NCI-H460 (cell line): ENCODE data around the gene OSBPL8. TPM values are rescaled to one million over a fixed set of nuclear protein-coding genes. Genes with fewer than 3 reads are reported as not detected.

ENCODE experiments used
- DNase-seq: peaks from one replicate; pipeline ENCODE4 v3.0.0-alpha.2; 2016; ENCODE audit warnings: low read depth; ENCODE audit errors: extremely low read depth
- small RNA-seq, 2 experiments: library from RNA; depleted of rRNA; stranded (forward); fragments of <200 nt; gene quantifications; one replicate each; pipeline ENCODE3, GENCODE V24; 2014
- total RNA-seq: library from RNA; depleted of rRNA; stranded (reverse); fragments of >200 nt; shearing (Covaris generic); gene quantifications from 2 replicates; pipeline ENCODE4 v1.2.3, GENCODE V29; 2014; rRNA removed

Gene OSBPL8
- total RNA-seq, 1 experiment from 2014 or later = 43.4 TPM

DNA sequence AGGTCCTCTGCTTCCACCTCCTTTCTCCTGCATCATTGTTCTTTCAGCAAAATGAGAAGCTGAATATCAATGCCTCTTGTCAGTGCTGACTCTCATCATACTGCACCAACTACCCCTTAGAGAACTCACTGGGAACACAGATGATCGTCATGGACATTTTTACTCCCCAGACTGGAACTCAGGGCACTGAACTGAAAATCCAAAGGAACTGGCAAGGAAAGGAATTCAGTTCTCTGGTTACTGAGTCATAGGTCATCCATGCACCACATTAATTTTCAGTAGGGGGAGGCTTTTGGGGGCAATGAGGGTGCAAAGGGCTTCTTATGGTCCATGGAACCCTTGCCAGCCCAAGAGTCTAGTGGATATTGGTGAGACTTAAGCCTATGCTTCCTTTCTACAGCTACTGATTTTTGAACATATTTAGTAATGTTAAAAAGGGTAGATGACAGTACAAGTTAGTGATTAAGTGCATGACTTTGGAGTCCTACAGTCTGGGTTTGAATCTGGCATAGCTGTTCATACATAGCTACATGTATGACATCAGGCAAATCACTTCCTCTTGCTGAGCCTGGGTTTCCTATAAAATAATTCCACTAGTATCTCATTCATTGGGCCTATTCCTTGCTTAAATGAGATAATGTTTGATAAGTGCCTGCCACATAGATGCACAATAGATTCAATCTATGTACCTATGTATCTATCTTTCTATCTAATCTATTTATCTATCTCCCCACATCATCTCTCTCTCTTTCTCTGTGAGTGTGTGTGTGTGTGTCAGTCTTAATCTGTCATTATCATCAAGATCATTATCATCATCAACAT lies 240.6 kb downstream of the OSBPL8 start:
- DNase-seq = no peak

DNA sequence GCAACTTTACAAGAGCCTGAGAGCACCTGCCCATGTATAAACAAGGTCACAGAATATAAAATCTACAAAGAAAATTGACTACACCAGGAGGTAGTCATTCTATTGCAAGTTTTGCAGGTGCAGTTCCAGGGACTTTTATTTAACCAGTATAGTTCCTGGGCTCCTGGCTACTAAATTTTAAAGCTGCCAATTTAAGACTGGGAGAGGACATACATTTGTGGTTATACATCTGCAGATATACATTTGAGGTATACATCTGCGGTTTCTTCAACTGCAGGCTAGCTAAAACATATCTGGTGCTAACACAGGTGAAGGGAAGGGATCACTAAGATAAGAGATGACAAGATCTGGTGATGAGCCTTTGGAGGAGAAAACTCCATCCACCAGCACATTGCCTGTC lies 241.6 kb downstream of the OSBPL8 start:
- DNase-seq = no peak

DNA sequence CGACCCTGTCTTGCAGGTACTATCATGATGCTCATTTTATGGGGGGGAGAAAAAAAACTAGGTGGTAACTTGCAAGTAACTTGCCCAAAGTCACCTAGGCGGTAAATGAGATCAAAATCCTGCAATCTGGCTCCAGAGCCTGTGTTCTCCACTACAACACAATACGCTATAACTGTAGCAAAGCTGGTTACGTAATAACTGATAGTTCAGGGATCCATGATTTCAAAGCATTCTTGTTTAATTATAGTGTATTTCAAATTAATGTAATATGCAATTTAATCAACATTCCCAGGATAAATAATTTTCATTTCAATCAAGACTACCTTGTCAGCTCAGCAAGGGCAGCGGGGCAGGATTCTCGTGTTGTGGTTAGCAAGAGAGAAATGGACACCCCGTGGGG lies 243.1 kb downstream of the OSBPL8 start:
- DNase-seq = no peak

DNA sequence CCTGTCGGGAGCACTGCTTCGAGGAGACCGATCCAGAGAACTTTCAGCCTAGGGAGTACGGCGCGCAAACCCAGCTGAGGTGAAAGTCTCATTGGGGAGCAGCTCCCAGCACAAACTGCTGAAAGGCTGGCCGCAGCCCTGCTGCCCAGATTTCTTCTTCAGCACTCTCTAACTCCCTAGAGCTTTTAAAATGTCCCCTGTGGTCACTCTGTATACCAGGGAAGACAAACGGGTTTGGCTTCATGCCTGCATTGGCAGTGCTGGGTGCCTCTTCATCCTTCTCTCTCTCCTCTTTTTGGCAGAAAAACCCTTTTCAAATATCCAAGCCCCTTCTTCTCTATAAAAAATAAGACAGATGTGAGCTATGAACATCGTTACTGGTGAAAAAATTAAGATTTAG lies 246.3 kb downstream of the OSBPL8 start:
- DNase-seq = no peak

DNA sequence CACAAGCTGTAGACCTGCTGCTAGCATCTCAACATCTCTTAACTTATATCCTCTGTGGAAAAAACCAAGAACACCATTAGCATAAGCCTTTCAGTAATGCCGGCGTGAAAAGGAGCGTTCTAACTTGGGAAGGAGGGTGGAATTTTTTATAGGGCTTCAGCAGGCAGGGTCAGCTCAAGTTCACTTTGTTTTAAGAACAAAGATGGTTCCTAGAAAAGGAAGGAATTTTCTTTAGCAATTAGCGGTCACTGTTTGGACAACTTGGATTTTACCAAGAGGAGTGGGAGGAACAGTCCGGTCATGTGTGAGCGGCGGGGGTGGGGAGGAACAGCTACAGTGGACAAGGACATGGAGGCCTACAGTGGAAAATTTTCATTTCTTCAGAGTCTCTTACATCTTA lies 247.3 kb downstream of the OSBPL8 start:
- no peak for DNase-seq

DNA sequence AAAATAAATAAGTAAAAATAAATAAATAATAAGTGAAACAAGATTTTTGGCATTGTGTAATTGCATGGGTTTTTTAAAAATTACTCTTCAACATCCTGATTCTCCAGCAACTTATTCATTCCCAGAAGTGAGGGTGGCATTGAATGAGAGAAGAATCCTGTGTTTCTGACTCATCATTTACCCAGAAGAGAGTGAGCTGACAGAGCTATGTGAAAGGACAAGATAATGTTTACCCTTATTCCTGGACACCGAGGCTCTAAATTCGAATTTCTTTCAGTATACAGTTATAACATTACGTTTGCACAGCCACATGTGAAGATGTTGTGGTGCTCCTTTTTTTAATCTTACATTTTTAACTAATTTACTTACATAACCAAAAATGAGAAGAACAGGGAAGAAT lies 247.8 kb downstream of the OSBPL8 start:
- DNase-seq = no peak

DNA sequence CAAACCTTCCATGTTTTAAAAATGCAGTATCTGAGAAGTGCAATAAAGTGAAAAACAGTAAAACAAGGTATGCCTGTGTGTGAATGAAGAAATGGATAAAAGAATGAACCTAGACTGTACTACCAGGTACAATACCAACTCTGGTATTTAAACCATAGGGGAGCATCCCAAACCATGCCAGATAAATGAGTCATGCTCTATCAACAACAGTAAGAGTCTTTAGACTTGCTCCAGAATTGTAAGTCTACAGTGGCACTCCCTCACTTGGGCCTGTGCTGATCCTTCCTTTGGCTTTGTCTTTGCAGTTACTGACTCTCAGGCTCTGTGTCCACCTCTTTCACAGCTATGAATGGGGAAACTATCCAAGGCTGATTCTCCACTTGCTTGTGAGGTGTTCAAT lies 249.5 kb downstream of the OSBPL8 start:
- DNase-seq = no peak

DNA sequence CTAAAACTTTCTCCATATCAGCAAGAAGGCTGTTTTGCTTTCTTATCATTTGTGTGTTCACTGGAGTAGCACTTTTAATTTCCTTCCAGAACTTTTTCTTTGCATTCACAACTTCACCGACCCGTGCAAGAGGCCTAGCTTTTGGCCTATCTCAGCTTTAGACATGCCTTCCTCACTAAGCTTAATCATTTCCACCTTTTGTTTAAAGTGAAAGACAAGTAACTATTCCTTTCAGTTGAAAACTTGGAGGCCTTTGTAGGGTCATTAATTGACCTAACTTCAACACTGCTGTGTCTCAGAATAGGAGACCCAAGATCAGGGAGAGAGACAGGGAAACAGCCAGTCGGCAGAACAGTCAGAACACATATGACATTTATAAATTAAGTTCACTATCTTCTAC lies 250.7 kb downstream of the OSBPL8 start:
- DNase-seq = no peak

DNA sequence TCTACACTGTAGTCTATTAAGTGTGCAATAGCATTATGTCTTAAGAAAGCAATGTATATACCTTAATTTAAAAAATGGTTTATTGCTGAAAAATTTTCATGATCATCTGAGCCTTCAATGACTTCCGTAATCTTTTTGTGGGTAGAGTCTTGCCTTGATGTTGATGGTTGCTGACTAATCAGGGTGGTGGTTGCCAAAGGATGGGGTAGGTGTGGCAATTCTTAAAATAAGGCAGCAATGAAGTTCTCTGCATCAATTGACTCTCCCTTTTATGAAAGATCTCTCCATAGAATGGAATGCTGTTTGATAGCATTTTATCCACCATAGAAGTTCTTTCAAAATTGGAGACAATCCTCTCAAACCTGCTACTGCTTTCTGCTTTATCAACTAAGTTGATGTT lies 252.5 kb downstream of the OSBPL8 start:
- DNase-seq = no peak

DNA sequence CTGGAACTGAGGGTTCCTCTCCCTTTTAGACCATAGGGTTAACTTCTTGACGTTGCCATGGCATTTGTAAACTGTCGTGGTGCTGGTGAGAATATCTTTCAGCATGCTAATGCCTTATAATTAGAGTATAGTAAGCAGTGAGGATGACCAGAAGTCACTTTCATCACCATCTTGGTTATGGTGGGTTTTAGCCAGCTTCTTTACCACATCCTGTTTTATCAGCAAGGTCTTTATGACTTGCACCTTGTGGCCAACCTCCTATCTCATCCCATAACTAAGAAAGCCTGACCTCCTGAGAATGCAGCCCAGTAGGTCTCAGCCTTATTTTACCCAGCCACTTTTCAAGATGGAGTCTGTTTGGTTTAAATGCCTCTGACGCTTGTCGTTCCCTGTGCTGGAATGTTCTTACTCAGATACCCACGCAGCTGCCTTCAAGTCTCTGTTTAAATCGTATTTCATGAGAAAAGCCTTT lies 255.5 kb downstream of the OSBPL8 start:
- no peak for DNase-seq

DNA sequence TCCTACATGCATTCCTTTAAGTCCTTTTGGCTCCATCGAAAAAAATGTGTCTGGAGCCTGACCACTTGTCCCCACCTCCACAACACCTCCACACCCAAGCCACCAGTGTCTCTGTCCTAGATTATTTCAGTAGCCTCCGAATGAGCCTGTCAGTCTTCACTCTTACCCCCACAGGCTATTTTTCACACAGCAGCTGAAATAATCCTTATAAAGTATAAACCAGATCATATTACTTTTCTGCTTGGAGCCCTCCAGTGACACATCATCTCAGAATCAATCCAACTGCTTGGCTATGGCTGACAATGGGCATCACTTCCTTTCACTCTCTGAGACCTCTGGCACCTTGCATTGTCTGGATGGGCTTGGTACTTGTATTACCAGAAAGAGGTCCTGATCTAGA lies 256.2 kb downstream of the OSBPL8 start:
- no peak for DNase-seq

Small RNA genes within 50 kb of the gene (small RNA-seq; reads per million reads assigned to genes)
- gene RN7SKP172 = 0 to 0.18 reads per million in 2 experiments

Other genes with a start within 250 kb of the OSBPL8 start
- 16.0 and 19.6 TPM in 2 replicates for gene BBS10, start 211.4 kb downstream of the OSBPL8 start, total RNA-seq
- 22.1 and 31.2 TPM in 2 replicates for gene ZDHHC17, start 204.3 kb upstream of the OSBPL8 start, total RNA-seq